ENCODE data around the gene ASIC5.
A peak's percentile ranks its signal among the peaks of the same experiment; 100 is the strongest.
"Not testable (repeated sequence)": the region's sequence is repeated elsewhere in the genome, so short reads cannot be mapped to it uniquely, and the experiment has no call there.

The ASIC5 gene

GRCh38 chr4:155800685-155801343 is 65.3 kb downstream of the ASIC5 start:
- DNase-seq (ENCODE audit: low spot score): no peak

- no peak for DNase-seq (ENCODE audit: low spot score)
These were observed 66.3 kb downstream of the ASIC5 start for GRCh38 chr4:155799794-155800123.

- no peak for DNase-seq (ENCODE audit: low spot score)
These were observed 66.8 kb downstream of the ASIC5 start for GRCh38 chr4:155799116-155799793.

- DNase-seq (ENCODE audit: low spot score): not testable (repeated sequence)
These were observed 68.5 kb downstream of the ASIC5 start for GRCh38 chr4:155797581-155797980.

- DNase-seq (ENCODE audit: low spot score): peak; percentile 22
These were observed 70.1 kb downstream of the ASIC5 start for GRCh38 chr4:155795991-155796390.

GRCh38 chr4:155794589-155795236 is 71.4 kb downstream of the ASIC5 start:
- no peak for DNase-seq (ENCODE audit: low spot score)

- no peak for DNase-seq (ENCODE audit: low spot score)
These were observed 76.1 kb downstream of the ASIC5 start for GRCh38 chr4:155789982-155790381.

GRCh38 chr4:155789391-155789790 is 76.7 kb downstream of the ASIC5 start:
- no peak for DNase-seq (ENCODE audit: low spot score)

- DNase-seq (ENCODE audit: low spot score): peak; percentile 58
These were observed 78.9 kb downstream of the ASIC5 start for GRCh38 chr4:155787113-155787710.

- DNase-seq (ENCODE audit: low spot score): no peak
These were observed 80.2 kb downstream of the ASIC5 start for GRCh38 chr4:155785828-155786227.

- no peak for DNase-seq (ENCODE audit: low spot score)
These were observed 81.4 kb downstream of the ASIC5 start for GRCh38 chr4:155784637-155785036.

- no peak for DNase-seq (ENCODE audit: low spot score)
These were observed 84.7 kb downstream of the ASIC5 start for GRCh38 chr4:155781249-155781831.

- no peak for DNase-seq (ENCODE audit: low spot score)
These were observed 85.3 kb downstream of the ASIC5 start for GRCh38 chr4:155780775-155781174.

Measured in cerebellar cortex (tissue), 1 donor.